ENCODE results near the gene RORB. TPM values are rescaled to one million over a fixed set of nuclear protein-coding genes. Genes with fewer than 3 reads are reported as not detected.

The RORB gene
- total RNA-seq, 1 donor from 2014 or later: 2.2 TPM

GRCh38 chr9:74736646-74737045 lies 239.5 kb downstream of the RORB start:
- no peak for DNase-seq
- Mint-ChIP-seq H3K9me3 (ENCODE audit: unreplicated experiment) (no peaks in the 10 kb centered on the region), H3K4me3 (ENCODE audit: unreplicated experiment) (no peak overlapping the region), H3K36me3 (ENCODE audit: unreplicated experiment) (no peaks in the 10 kb centered on the region), H3K27ac (ENCODE audit: unreplicated experiment) (no peak overlapping the region), H3K4me1 (ENCODE audit: low read depth, unreplicated experiment) (no peaks in the 10 kb centered on the region), H3K27me3 (ENCODE audit: unreplicated experiment) (no peaks in the 10 kb centered on the region)
- TF ChIP-seq CTCF (IDR thresholded peaks at IDR 0.05; ENCODE audit: partially characterized antibody, unreplicated experiment): no peak

GRCh38 chr9:74742191-74742790 lies 245.2 kb downstream of the RORB start:
- no peak for TF ChIP-seq CTCF (IDR thresholded peaks at IDR 0.05; ENCODE audit: partially characterized antibody, unreplicated experiment)
- Mint-ChIP-seq H3K27me3 (ENCODE audit: unreplicated experiment) (no peaks in the 10 kb centered on the region), H3K4me3 (ENCODE audit: unreplicated experiment) (no peak overlapping the region), H3K9me3 (ENCODE audit: unreplicated experiment) (no peaks in the 10 kb centered on the region), H3K4me1 (ENCODE audit: low read depth, unreplicated experiment) (peaks cover 2% of the 10 kb centered on the region), H3K36me3 (ENCODE audit: unreplicated experiment) (no peaks in the 10 kb centered on the region), H3K27ac (ENCODE audit: unreplicated experiment) (no peak overlapping the region)
- DNase-seq: no peak

Data from glutamatergic neuron (in vitro differentiated cells).